HG02970 (cell line): ENCODE data around the gene ABCB9.
"Not testable (repeated sequence)": the region's sequence is repeated elsewhere in the genome, so short reads cannot be mapped to it uniquely, and the experiment has no call there.

ENCODE experiments used
- ATAC-seq: cut with Tn5 transposase; IDR thresholded peaks from one replicate; pipeline ENCODE4 v1.9.1; 2021; ENCODE audit warnings: mild to moderate bottlenecking, moderate library complexity, moderate number of reproducible peaks; ENCODE audit not compliant: unreplicated experiment, low FRiP score

ABCB9 gene

GRCh38 chr12:122903693-122904034 lies 62.6 kb downstream of the ABCB9 start:
- no peak for ATAC-seq

GRCh38 chr12:122902854-122903692 lies 63.2 kb downstream of the ABCB9 start:
- no peak for ATAC-seq

GRCh38 chr12:122899887-122900286 lies 66.4 kb downstream of the ABCB9 start:
- ATAC-seq, result no peak

- no peak for ATAC-seq
Measured at GRCh38 chr12:122896662-122897061, 69.6 kb downstream of the ABCB9 start.

- peak; percentile 51 for ATAC-seq
Measured at GRCh38 chr12:122895704-122896636, 70.3 kb downstream of the ABCB9 start, which contains the start of gene VPS37B. VPS37B (minus strand) TSS chr12:122896124; CDS start chr12:122896062, 62 bp downstream.

- no peak for ATAC-seq
Measured at GRCh38 chr12:122895320-122895703, 71.0 kb downstream of the ABCB9 start.

GRCh38 chr12:122894193-122895121 lies 71.8 kb downstream of the ABCB9 start:
- ATAC-seq, result no peak

GRCh38 chr12:122893208-122894153 lies 72.8 kb downstream of the ABCB9 start:
- no peak for ATAC-seq

GRCh38 chr12:122892724-122893123 lies 73.5 kb downstream of the ABCB9 start:
- not testable (repeated sequence) for ATAC-seq

DNA sequence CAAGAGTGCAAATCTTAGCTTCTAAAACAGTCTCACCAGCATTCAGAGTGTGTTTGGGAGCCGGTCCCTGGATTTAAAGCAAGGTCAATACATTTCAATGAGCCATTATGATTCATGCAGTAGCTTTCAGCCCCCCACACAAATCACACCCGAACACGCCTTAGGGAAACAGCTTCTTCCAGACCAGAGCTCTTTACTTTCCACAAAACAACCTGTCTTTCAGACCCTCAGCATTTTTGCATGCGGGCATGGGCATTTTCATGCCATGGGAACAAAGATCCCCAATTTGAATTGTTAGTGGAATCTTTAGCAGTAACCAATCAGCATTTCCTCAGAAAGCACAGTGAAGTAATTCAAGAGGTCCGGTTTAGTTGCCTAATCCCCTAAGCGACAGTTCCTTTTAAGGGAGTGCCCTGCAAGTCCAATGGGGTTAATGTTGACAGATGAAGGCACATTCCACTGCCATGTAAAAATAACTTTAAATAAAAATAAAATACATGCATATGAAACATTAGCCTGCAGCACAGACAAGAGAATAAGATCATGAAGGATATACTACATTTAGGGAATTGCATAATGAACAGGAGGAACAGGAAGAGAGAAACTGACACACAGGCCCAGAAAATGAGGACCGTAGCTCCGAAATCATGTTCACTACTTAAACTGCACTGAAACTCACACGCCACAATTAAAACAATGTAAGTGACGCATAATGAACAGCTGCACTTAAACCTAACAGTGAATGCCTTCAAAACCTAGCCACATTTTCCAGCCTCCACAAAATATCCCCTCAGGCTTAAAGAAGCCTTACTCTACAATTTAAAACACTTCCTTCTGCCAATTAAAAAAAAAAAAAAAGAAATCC lies 74.4 kb downstream of the ABCB9 start:
- ATAC-seq, result no peak

- no peak for ATAC-seq
Measured at GRCh38 chr12:122889761-122890520, 76.3 kb downstream of the ABCB9 start.

DNA sequence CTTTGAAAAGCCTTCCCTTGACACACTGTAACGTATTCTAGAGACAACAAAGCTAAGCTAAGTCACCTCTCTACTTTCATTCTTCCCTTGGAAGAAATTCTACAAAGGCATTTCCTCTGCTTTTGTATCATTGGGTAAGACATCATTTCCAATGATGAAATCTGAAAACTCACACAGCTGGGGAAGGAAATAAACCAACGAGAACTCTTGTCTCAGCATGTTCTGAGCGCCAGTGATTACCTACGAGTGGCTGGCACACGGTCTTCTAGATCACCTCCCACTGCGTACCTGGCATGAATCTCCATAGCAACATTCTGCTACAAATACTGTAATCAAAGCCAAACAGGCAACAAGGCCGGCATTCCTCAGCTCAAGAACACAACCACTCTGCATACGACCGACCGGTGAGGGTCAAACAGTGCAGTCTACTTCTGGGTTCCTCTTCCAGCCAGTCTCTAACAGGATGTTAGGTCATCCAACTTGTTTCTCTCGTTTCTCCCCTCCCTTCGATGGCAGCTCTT lies 78.0 kb downstream of the ABCB9 start:
- ATAC-seq, result peak; percentile 44

GRCh38 chr12:122887819-122888212 lies 78.4 kb downstream of the ABCB9 start:
- no peak for ATAC-seq

- peak; percentile 50 for ATAC-seq
Measured at GRCh38 chr12:122886851-122887818, 79.1 kb downstream of the ABCB9 start.

- no peak for ATAC-seq
Measured at GRCh38 chr12:122886161-122886560, 80.1 kb downstream of the ABCB9 start.

- no peak for ATAC-seq
Measured at GRCh38 chr12:122884860-122885259, 81.4 kb downstream of the ABCB9 start.
